SK-N-SH treated with all-trans-retinoic acid at 6 μM for 48 hours (cell line): ENCODE results near the gene SEC16A.

ENCODE experiments used
- ATAC-seq: fragments of 200-7000 bp; cut with Tn5 transposase; 3 replicates; pipeline ENCODE4 v1.9.1; 2020; ENCODE audit warnings: mild to moderate bottlenecking, moderate library complexity
- ARNTL ChIP-seq: fragments of 450-650 bp; formaldehyde crosslinking; IDR thresholded peaks from 2 replicates; pipeline ENCODE4 v1.5.0; 2020; ENCODE audit warnings: low read depth, mild to moderate bottlenecking, moderate library complexity, borderline replicate concordance
- BACH2 ChIP-seq: fragments of 250-450 bp; sonication (Bioruptor Pico); IDR thresholded peaks from 2 replicates; pipeline ENCODE4 v1.9.0; 2021; ENCODE audit warnings: mild to moderate bottlenecking, borderline replicate concordance
- CSDC2 ChIP-seq: fragments of 250-450 bp; sonication (Bioruptor Pico); IDR thresholded peaks from 2 replicates; pipeline ENCODE4 v1.5.0; 2020; ENCODE audit warnings: mild to moderate bottlenecking, moderate library complexity
- ESRRG ChIP-seq: fragments of 250-450 bp; sonication (Bioruptor Pico); IDR thresholded peaks from 2 replicates; pipeline ENCODE4 v1.6.1; 2021; ENCODE audit warnings: mild to moderate bottlenecking
- GLIS3 ChIP-seq: fragments of 250-450 bp; sonication (Bioruptor Pico); IDR thresholded peaks from 2 replicates; pipeline ENCODE4 v1.5.0; 2020; ENCODE audit warnings: mild to moderate bottlenecking, moderate library complexity
- ISL1 ChIP-seq: fragments of 250-450 bp; sonication (Bioruptor Pico); IDR thresholded peaks from 2 replicates; pipeline ENCODE4 v2.1.2; 2022; ENCODE audit warnings: mild to moderate bottlenecking, moderate library complexity
- OSR1 ChIP-seq: fragments of 250-450 bp; sonication (Bioruptor Pico); IDR thresholded peaks from 2 replicates; pipeline ENCODE4 v1.8.0; 2022; ENCODE audit warnings: moderate library complexity, mild to moderate bottlenecking, inconsistent platforms
- PPARA ChIP-seq: fragments of 250-450 bp; sonication (Bioruptor Pico); IDR thresholded peaks from 2 replicates; pipeline ENCODE4 v1.5.0; 2020; ENCODE audit warnings: mild to moderate bottlenecking, borderline replicate concordance
- RARB ChIP-seq: fragments of 250-450 bp; sonication (Bioruptor Pico); IDR thresholded peaks from 2 replicates; pipeline ENCODE4 v1.8.0; 2021; ENCODE audit warnings: mild to moderate bottlenecking, moderate library complexity
- SNAI2 ChIP-seq: fragments of 250-450 bp; sonication (Bioruptor Pico); IDR thresholded peaks from 2 replicates; pipeline ENCODE4 v1.5.0; 2020; ENCODE audit warnings: mild to moderate bottlenecking, moderate library complexity
- TCF4 ChIP-seq: fragments of 250-450 bp; sonication (Bioruptor Pico); IDR thresholded peaks from 2 replicates; pipeline ENCODE4 v1.8.0; 2021; ENCODE audit warnings: mild to moderate bottlenecking, moderate library complexity, borderline replicate concordance
- TOX ChIP-seq: fragments of 250-450 bp; sonication (Bioruptor Pico); IDR thresholded peaks from 2 replicates; pipeline ENCODE4 v1.8.0; 2021; ENCODE audit warnings: mild to moderate bottlenecking, moderate library complexity, borderline replicate concordance
- ZC3H10 ChIP-seq: fragments of 250-450 bp; sonication (Bioruptor Pico); IDR thresholded peaks from 2 replicates; pipeline ENCODE4 v1.5.1; 2021; ENCODE audit warnings: mild to moderate bottlenecking, moderate library complexity
- ZFP3 ChIP-seq: fragments of 250-450 bp; sonication (Bioruptor Pico); IDR thresholded peaks from 2 replicates; pipeline ENCODE4 v1.5.0; 2020; ENCODE audit warnings: mild to moderate bottlenecking, moderate library complexity
- ZFP30 ChIP-seq: fragments of 450-650 bp; formaldehyde crosslinking; IDR thresholded peaks from 2 replicates; pipeline ENCODE4 v1.5.0; 2022; ENCODE audit warnings: mild to moderate bottlenecking, moderate library complexity
- ZNF70 ChIP-seq: fragments of 450-650 bp; formaldehyde crosslinking; IDR thresholded peaks from 2 replicates; pipeline ENCODE4 v1.5.0; 2020; ENCODE audit warnings: mild to moderate bottlenecking, moderate library complexity
- ZNF8 ChIP-seq: fragments of 450-650 bp; formaldehyde crosslinking; IDR thresholded peaks from 2 replicates; pipeline ENCODE4 v1.5.0; 2020; ENCODE audit warnings: mild to moderate bottlenecking, moderate library complexity
- TF ChIP-seq, protein P1 (sequence below): fragments of 250-450 bp; sonication (Bioruptor Pico); IDR thresholded peaks from 2 replicates; pipeline ENCODE4 v1.5.1; 2020; ENCODE audit warnings: low read depth, mild to moderate bottlenecking, moderate library complexity
- TF ChIP-seq, protein P2 (sequence below): fragments of 250-450 bp; sonication (Bioruptor Pico); IDR thresholded peaks from 2 replicates; pipeline ENCODE4 v1.8.0; 2021; ENCODE audit warnings: low read depth, mild to moderate bottlenecking, moderate library complexity, borderline replicate concordance
- TF ChIP-seq, protein P3 (sequence below): fragments of 250-450 bp; sonication (Bioruptor Pico); IDR thresholded peaks from 2 replicates; pipeline ENCODE4 v1.8.0; 2020; ENCODE audit warnings: mild to moderate bottlenecking, moderate library complexity, borderline replicate concordance
- TF ChIP-seq, protein P4 (sequence below): fragments of 250-450 bp; sonication (Bioruptor Pico); IDR thresholded peaks from 2 replicates; pipeline ENCODE4 v1.5.0; 2020; ENCODE audit warnings: mild to moderate bottlenecking, moderate library complexity
- TF ChIP-seq, protein P5 (sequence below): fragments of 250-450 bp; sonication (Bioruptor Pico); IDR thresholded peaks from 2 replicates; pipeline ENCODE4 v1.5.1; 2021; ENCODE audit warnings: mild to moderate bottlenecking, moderate library complexity

Gene SEC16A

DNA sequence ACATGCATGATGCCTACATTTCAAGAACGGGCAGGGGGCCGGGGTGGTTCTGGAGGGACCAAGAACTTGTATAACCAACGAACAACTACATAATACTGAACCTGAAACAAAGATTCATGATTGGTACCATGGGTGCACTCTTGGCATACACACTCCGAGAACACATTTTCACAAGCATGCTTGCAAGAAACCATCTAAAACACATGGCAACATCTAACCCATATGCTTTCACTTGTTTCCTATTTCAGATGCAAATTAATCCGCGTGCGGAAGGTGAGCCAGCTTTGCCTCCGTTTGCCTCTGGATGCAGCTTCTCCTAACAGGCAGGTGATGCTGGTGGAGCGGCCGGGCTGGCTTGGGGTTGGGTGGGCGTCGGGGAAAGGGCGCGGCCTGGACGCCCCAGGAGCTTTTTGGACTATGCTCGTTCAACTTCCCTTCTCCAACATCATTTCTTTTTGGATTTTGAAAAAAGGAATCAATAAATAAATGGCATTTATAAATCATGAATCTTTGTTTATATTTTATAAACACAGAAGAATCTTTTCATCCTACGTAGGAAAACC is 12.5 kb upstream of the SEC16A start:
- TF ChIP-seq, protein P1, sequence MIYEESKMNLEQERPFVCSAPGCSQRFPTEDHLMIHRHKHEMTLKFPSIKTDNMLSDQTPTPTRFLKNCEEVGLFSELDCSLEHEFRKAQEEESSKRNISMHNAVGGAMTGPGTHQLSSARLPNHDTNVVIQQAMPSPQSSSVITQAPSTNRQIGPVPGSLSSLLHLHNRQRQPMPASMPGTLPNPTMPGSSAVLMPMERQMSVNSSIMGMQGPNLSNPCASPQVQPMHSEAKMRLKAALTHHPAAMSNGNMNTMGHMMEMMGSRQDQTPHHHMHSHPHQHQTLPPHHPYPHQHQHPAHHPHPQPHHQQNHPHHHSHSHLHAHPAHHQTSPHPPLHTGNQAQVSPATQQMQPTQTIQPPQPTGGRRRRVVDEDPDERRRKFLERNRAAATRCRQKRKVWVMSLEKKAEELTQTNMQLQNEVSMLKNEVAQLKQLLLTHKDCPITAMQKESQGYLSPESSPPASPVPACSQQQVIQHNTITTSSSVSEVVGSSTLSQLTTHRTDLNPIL (CRISPR knock-in tag) = no peak
- TF ChIP-seq, protein P2, sequence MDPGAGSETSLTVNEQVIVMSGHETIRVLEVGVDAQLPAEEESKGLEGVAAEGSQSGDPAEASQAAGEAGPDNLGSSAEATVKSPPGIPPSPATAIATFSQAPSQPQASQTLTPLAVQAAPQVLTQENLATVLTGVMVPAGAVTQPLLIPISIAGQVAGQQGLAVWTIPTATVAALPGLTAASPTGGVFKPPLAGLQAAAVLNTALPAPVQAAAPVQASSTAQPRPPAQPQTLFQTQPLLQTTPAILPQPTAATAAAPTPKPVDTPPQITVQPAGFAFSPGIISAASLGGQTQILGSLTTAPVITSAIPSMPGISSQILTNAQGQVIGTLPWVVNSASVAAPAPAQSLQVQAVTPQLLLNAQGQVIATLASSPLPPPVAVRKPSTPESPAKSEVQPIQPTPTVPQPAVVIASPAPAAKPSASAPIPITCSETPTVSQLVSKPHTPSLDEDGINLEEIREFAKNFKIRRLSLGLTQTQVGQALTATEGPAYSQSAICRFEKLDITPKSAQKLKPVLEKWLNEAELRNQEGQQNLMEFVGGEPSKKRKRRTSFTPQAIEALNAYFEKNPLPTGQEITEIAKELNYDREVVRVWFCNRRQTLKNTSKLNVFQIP = no peak
- TF ChIP-seq, protein P3, sequence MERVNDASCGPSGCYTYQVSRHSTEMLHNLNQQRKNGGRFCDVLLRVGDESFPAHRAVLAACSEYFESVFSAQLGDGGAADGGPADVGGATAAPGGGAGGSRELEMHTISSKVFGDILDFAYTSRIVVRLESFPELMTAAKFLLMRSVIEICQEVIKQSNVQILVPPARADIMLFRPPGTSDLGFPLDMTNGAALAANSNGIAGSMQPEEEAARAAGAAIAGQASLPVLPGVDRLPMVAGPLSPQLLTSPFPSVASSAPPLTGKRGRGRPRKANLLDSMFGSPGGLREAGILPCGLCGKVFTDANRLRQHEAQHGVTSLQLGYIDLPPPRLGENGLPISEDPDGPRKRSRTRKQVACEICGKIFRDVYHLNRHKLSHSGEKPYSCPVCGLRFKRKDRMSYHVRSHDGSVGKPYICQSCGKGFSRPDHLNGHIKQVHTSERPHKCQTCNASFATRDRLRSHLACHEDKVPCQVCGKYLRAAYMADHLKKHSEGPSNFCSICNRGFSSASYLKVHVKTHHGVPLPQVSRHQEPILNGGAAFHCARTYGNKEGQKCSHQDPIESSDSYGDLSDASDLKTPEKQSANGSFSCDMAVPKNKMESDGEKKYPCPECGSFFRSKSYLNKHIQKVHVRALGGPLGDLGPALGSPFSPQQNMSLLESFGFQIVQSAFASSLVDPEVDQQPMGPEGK (CRISPR knock-in tag) = no peak
- TF ChIP-seq, protein P4, sequence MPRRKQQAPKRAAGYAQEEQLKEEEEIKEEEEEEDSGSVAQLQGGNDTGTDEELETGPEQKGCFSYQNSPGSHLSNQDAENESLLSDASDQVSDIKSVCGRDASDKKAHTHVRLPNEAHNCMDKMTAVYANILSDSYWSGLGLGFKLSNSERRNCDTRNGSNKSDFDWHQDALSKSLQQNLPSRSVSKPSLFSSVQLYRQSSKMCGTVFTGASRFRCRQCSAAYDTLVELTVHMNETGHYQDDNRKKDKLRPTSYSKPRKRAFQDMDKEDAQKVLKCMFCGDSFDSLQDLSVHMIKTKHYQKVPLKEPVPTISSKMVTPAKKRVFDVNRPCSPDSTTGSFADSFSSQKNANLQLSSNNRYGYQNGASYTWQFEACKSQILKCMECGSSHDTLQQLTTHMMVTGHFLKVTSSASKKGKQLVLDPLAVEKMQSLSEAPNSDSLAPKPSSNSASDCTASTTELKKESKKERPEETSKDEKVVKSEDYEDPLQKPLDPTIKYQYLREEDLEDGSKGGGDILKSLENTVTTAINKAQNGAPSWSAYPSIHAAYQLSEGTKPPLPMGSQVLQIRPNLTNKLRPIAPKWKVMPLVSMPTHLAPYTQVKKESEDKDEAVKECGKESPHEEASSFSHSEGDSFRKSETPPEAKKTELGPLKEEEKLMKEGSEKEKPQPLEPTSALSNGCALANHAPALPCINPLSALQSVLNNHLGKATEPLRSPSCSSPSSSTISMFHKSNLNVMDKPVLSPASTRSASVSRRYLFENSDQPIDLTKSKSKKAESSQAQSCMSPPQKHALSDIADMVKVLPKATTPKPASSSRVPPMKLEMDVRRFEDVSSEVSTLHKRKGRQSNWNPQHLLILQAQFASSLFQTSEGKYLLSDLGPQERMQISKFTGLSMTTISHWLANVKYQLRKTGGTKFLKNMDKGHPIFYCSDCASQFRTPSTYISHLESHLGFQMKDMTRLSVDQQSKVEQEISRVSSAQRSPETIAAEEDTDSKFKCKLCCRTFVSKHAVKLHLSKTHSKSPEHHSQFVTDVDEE (CRISPR knock-in tag) = no peak
- TF ChIP-seq ISL1 = no peak
- TF ChIP-seq ARNTL (CRISPR knock-in tag) = no peak
- TF ChIP-seq CSDC2 (CRISPR knock-in tag) = no peak
- no peak for TF ChIP-seq ZNF8 (CRISPR knock-in tag)
- no peak for TF ChIP-seq GLIS3 (CRISPR knock-in tag)
- TF ChIP-seq PPARA (CRISPR knock-in tag) = no peak
- TF ChIP-seq RARB (CRISPR knock-in tag) = no peak
- no peak for TF ChIP-seq SNAI2
- no peak for TF ChIP-seq ESRRG (CRISPR knock-in tag)
- TF ChIP-seq, all 23 proteins: peak for 0
- no peak for ATAC-seq

DNA sequence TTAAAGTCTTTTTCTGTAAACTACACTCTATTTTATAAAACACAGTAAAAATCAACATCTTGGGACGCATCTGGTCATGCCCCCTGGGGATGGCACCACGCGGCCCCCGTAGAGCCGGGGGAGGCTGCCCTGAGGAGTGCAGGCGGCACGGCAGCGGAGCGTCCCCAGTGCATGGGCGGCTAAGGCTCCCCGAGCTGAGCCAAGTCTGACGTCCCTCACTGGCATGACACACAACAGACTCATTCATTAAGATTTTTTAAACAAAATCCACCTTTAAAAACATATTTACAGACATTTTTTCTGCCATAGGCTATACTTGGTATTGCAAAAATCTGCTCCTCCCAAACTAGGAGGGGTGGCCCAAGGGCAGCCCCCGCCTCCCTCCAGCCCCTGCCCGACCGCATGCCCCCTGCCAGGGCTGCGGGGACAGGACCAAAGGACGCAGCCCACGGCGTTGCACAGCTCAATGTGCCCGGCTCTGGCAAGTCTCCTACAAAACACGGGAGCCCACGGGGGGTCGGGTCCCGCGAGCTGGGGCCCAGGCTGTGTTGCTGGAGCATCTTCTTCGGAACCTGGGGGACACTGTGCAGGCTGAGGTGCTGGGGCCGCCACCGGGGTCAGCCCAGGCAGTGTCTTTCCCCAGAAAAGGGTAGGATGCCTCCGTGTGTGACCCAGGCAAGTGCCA is 11.8 kb upstream of the SEC16A start:
- no peak for ATAC-seq
- TF ChIP-seq, protein P2 = no peak
- TF ChIP-seq TOX (CRISPR knock-in tag) = no peak
- TF ChIP-seq, protein P3 (CRISPR knock-in tag) = no peak
- no peak for TF ChIP-seq ZFP30 (CRISPR knock-in tag)
- no peak for TF ChIP-seq OSR1 (CRISPR knock-in tag)
- TF ChIP-seq, protein P1 (CRISPR knock-in tag) = no peak
- TF ChIP-seq, protein P5, sequence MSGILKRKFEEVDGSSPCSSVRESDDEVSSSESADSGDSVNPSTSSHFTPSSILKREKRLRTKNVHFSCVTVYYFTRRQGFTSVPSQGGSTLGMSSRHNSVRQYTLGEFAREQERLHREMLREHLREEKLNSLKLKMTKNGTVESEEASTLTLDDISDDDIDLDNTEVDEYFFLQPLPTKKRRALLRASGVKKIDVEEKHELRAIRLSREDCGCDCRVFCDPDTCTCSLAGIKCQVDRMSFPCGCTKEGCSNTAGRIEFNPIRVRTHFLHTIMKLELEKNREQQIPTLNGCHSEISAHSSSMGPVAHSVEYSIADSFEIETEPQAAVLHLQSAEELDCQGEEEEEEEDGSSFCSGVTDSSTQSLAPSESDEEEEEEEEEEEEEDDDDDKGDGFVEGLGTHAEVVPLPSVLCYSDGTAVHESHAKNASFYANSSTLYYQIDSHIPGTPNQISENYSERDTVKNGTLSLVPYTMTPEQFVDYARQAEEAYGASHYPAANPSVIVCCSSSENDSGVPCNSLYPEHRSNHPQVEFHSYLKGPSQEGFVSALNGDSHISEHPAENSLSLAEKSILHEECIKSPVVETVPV (CRISPR knock-in tag) = no peak
- no peak for TF ChIP-seq ZC3H10 (CRISPR knock-in tag)
- TF ChIP-seq ZFP3 (CRISPR knock-in tag) = no peak
- no peak for TF ChIP-seq TCF4 (CRISPR knock-in tag)
- no peak for TF ChIP-seq CSDC2 (CRISPR knock-in tag)
- TF ChIP-seq ZNF70 (CRISPR knock-in tag) = no peak
- TF ChIP-seq ARNTL (CRISPR knock-in tag) = no peak
- TF ChIP-seq ESRRG (CRISPR knock-in tag) = no peak
- no peak for TF ChIP-seq BACH2
- TF ChIP-seq PPARA (CRISPR knock-in tag) = no peak
- TF ChIP-seq ISL1 = no peak
